SIG-M5 treated with dmso at 0.1 percent for 504 hours (cell line): ENCODE data around the gene ABCA7.
"Not testable (repeated sequence)": the region's sequence is repeated elsewhere in the genome, so short reads cannot be mapped to it uniquely, and the experiment has no call there.

Source experiments
- DNase-seq: peaks from one replicate; lab custom pipeline; 2025; ENCODE audit not compliant: unreplicated experiment; lab: John Stamatoyannopoulos, UW

The ABCA7 gene

DNA sequence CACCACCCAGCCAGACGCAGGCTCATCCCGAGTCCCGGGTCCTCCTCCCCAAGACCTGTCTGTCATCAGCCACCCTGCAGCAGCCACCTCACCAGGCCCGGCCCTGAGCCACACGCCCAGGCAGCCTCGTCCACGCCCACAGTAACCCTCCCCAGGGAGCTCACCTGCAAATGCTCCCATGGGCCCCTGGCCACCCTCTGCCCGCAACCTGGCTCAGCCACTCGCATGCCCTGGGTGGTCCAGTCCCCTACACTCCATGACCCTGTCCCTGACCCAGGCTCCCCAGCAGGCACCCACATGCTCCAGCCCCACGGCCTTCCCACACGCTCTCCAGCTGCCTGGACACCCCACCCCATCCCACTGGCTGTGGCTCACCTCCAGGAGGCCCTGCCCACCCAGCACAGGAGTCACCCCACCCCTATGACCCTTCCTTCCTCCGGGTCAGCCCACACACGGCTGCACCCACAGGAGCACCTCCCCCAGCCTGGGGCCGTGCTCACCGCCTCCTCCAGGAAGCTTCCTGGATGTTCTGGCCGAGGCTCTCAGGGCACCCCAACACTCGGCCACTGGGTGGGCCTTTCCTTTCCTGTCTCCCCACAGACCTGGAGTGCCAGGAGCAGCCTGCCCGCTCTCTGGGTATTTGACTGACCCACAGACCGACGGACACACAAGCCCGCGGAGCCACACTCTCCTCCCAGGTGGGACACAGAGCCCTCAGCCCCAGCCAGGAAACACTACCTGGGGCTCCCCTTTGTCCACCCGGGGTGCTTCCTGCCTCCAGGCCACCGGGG lies 22.6 kb upstream of the ABCA7 start:
- DNase-seq = no peak

DNA sequence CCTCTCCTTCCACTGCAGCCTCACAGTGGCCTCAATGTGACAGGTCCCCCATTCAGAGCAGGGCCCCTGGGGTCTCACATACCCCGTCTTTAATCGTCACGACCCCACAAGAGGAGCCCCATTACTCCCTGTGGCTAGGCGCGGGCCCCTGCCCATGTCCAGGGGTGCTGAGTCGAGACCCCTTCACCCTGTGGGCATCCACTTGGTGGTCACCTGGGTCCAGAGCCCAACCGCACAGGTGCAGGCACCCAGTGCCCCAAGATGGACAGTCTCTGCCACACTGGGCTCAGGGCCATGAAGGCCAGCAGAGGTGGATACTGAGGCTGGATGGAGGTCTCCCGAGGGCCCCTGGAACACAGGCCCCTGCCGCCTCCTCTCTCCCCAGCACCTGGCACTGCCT lies 22.0 kb upstream of the ABCA7 start:
- no peak for DNase-seq

DNA sequence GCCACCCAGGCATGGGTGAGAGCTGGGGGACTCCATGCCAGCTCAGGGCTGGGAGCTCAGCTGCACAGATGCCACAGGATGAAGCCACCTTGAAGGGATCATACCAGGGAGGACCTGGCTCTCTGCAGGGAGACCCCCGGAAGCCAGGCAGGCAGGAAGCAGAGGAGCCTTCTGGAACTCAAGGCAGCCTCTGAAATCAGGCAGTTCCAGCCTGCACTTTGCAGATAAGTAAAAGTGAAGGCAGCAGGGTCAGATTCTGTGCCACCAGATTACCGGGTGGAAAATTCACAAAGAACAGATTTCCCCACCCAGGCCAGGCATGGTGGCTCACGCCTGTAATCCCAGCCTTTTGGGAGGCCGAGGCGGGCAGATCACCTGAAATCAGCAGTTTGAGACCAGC lies 21.5 kb upstream of the ABCA7 start:
- DNase-seq = no peak

GRCh38 chr19:1018932-1019615 lies 20.8 kb upstream of the ABCA7 start:
- DNase-seq = no peak

DNA sequence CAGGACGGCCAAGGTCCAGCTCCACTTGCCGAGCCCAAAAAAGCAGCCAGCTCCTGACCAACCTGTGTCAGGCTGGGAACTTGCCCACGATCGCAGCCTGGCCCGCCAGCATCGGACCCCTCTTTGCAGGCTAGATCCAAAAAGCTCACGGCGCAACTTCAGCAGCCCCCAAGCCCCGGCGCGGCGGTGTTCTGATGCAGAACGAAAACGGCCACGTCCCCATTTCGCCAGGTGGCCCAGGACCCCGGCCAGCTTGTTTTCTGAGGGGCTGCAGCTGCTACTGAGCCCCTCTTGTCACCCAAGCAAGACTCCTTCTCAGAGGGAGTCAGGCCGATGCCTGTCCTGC lies 20.3 kb upstream of the ABCA7 start:
- DNase-seq = no peak

- no peak for DNase-seq
Observed at GRCh38 chr19:1019980-1020867, 19.7 kb upstream of the ABCA7 start.

DNA sequence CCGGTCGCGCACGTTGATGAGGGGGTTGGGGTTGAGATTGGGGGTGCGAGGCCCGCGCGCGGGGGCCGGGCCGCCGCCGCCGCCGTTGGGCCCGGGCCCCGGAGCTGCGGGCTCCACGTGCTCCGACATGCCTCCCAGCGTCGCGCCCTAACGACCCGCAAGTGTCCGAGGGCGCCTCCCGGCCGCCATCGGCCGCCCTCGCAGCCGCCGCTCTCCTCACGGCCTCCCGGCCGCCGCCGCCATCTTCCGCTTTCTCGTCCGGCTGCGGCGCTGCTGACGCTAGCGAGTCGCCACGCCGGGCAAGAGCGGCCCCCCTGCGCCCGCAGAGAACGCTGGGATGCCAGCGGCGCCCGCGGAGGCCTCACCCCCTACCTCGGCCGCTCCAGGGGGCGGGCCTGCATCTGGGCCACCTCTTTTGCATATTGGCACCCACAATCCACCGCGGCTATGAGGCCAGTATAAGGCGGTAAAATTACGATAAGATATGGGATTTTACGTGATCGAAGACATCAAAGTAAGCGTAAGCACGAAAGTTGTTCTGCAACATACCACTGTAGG lies 19.0 kb upstream of the ABCA7 start, which contains the start of gene TMEM259:
TSS of gene TMEM259 (minus strand) at position 256 of the 558 bp plus-strand sequence. CDS start at position 129, 127 bp downstream.
- peak; percentile 90 for DNase-seq

DNA sequence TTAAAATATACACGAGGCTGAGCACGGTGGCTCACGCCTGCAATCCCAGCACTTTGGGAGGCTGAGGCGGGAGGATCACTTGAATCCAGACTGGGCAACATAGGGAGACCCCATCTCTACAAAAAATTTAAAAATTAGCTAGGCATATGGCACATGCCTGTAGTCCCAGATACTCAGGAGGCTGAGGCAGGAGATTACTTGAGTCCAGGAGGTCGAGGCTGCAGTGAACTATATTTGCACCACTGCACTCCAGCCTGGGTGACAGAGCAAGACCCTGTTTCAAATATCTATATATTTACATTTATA lies 16.1 kb upstream of the ABCA7 start:
- not testable (repeated sequence) for DNase-seq

DNA sequence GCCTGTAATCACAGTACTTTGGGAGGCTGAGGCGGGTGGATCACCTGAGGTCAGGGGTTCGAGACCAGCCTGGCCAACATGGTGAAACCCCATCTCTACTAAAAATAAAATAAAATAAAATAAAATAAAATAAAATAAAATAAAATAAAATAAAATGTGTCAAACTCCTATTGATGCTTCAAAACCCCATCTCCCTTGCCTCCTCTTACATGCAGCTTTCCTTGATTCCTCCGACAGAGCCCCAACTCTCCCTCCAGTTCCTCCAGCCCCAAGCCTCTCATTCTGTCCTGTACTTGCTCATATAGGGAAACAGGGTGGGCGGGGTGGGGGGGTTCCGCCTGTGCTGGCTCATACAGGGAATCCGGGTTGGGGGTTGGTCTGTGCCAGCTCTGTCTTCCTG lies 14.8 kb upstream of the ABCA7 start:
- not testable (repeated sequence) for DNase-seq

- DNase-seq = peak; percentile 45
Observed at GRCh38 chr19:1025960-1026782, 13.7 kb upstream of the ABCA7 start, which contains the start of gene CNN2. TSS of gene CNN2 (plus strand) at chr19:1026608. CDS start at chr19:1026662, 54 bp downstream.

- peak; percentile 45 for DNase-seq
Observed at GRCh38 chr19:1026783-1027649, 12.9 kb upstream of the ABCA7 start.

- DNase-seq = no peak
Observed at GRCh38 chr19:1027650-1028061, 12.3 kb upstream of the ABCA7 start.

GRCh38 chr19:1028062-1028926 lies 11.6 kb upstream of the ABCA7 start:
- peak; percentile 43 for DNase-seq

GRCh38 chr19:1032264-1032867 lies 7.5 kb upstream of the ABCA7 start:
- DNase-seq = no peak

DNA sequence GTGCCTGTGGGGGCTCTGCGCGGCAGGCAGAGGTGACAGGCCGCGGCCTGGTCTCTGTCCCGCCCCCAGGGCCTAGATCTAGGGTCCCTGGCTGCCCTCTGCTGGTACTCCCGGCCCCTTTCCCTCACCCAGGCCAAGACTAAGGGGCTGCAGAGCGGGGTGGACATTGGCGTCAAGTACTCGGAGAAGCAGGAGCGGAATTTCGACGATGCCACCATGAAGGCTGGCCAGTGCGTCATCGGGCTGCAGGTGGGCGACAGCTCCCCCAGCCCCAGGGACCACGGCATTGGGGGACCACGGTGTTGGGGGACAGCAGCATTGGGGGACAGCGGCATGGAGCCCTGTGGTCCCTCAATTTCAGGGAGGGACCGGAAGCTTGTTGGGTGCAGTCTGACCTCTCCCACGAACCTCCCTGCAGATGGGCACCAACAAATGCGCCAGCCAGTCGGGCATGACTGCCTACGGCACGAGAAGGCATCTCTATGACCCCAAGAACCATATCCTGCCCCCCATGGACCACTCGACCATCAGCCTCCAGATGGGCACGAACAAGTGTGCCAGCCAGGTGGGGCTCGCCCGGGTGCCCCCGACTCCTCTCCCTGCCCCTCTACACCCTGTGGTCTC lies 3.8 kb upstream of the ABCA7 start:
- no peak for DNase-seq

- DNase-seq = no peak
Observed at GRCh38 chr19:1037621-1038064, 2.3 kb upstream of the ABCA7 start.

DNA sequence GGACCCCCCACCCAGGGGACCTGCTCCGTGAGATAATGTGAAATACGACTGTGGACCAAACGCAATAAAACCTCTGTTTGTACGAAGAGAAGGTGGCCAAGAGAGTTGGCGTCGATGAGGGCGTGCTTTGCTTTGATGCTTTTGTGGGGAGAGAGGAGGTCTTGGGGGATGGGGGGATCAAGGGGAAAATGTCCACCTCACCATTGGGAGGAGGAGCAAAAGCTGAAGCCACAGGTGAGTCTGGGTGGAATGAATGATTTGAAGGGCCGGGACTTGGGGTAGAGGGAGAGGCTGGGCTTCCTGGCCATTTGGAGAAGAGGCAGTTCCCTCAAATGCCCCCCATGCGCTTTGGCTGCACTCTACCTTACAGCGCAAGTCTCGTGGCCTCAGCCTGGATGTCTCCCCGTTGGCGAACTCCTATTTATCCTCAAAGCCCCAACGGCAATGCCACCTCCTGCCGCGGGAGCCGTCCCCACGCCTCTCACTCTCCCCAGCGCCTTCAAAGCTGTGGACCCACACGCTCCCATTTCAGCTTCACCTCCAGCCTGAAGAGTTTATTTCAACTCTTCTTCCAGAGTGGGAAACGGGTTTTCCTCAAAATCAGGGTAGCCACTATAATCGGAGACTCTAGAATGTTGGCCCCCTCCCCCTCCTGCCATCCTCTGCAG lies 795 bp upstream of the ABCA7 start:
- DNase-seq = no peak
